Epithelial cell of esophagus (primary cell): ENCODE results near the gene NEDD9.
A peak's percentile ranks its signal among the peaks of the same experiment; 100 is the strongest.

ENCODE experiments used
- DNase-seq: peaks from one replicate; pipeline ENCODE4 v3.0.0; 2010; ENCODE audit warnings: low read depth
- H3K4me3 ChIP-seq: 2 replicates; pipeline ENCODE4 v1.5.1; 2011; ENCODE audit warnings: mild to moderate bottlenecking, low read length, control low read depth
- TF ChIP-seq, protein P1 (sequence below): IDR thresholded peaks from 2 replicates; pipeline ENCODE4 v1.5.1; 2011; ENCODE audit warnings: low read depth, mild to moderate bottlenecking, low read length, control low read depth, inconsistent platforms; ENCODE audit not compliant: insufficient read depth; ENCODE audit errors: missing control alignments

Gene NEDD9, protein sequence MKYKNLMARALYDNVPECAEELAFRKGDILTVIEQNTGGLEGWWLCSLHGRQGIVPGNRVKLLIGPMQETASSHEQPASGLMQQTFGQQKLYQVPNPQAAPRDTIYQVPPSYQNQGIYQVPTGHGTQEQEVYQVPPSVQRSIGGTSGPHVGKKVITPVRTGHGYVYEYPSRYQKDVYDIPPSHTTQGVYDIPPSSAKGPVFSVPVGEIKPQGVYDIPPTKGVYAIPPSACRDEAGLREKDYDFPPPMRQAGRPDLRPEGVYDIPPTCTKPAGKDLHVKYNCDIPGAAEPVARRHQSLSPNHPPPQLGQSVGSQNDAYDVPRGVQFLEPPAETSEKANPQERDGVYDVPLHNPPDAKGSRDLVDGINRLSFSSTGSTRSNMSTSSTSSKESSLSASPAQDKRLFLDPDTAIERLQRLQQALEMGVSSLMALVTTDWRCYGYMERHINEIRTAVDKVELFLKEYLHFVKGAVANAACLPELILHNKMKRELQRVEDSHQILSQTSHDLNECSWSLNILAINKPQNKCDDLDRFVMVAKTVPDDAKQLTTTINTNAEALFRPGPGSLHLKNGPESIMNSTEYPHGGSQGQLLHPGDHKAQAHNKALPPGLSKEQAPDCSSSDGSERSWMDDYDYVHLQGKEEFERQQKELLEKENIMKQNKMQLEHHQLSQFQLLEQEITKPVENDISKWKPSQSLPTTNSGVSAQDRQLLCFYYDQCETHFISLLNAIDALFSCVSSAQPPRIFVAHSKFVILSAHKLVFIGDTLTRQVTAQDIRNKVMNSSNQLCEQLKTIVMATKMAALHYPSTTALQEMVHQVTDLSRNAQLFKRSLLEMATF

DNA sequence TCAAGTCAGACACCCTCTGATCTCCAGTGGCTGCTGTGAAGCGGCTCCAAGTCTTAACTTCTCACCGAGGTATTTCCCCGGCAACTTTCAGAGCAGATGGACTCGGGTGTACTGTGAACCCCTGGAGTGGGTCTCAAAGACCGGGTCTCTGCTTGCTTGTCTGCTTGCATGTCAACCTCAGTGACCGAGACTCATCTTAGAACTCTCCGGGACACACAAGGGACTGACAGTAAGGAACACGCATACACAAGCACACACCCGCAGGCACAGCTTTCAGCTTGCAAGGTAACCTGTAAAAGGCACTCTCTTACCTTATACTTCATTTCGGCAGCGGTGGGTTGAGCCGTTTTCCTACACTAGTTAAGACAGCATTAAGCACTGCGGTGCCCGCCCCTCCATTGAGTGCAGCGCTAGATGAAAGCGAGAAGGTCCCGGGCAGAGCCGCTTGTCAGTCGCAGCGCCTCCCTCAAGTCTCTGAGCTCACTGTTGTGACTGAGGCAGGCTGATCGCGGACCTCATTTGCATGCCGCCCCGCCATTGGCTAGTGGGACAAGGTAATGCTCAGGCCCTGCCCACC is at the start of gene NEDD9:
Gene NEDD9 (minus strand): TSS at position 476 of the 577 bp plus-strand sequence. CDS start 153 bp downstream, at position 323.
- H3K4me3 ChIP-seq, result peak within 1 kb of the TSS; percentile 66
- TF ChIP-seq, protein P1, sequence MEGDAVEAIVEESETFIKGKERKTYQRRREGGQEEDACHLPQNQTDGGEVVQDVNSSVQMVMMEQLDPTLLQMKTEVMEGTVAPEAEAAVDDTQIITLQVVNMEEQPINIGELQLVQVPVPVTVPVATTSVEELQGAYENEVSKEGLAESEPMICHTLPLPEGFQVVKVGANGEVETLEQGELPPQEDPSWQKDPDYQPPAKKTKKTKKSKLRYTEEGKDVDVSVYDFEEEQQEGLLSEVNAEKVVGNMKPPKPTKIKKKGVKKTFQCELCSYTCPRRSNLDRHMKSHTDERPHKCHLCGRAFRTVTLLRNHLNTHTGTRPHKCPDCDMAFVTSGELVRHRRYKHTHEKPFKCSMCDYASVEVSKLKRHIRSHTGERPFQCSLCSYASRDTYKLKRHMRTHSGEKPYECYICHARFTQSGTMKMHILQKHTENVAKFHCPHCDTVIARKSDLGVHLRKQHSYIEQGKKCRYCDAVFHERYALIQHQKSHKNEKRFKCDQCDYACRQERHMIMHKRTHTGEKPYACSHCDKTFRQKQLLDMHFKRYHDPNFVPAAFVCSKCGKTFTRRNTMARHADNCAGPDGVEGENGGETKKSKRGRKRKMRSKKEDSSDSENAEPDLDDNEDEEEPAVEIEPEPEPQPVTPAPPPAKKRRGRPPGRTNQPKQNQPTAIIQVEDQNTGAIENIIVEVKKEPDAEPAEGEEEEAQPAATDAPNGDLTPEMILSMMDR, result no peak
- peak; percentile 98 for DNase-seq

DNA sequence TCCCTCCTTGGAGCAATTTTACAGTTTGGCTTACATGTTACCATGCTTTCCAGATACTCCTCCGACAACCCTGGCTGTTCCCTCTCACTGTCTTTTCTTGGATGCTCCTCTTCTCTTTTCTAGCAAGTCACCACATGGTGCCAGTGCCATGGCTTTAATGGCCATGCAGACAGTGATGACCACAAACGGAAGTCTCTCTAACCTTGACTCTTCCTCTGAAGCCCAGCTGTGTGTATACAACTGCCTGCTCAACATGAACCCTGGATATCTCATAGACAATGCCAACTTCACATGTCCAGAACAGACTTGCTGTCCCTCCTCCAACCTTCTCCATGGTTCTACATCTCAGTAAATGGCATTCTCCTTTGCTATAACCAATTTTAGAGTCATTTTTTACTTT is 49.8 kb upstream of the NEDD9 start:
- no peak overlapping the region for H3K4me3 ChIP-seq
- DNase-seq, result no peak
- TF ChIP-seq, protein P1, result no peak

DNA sequence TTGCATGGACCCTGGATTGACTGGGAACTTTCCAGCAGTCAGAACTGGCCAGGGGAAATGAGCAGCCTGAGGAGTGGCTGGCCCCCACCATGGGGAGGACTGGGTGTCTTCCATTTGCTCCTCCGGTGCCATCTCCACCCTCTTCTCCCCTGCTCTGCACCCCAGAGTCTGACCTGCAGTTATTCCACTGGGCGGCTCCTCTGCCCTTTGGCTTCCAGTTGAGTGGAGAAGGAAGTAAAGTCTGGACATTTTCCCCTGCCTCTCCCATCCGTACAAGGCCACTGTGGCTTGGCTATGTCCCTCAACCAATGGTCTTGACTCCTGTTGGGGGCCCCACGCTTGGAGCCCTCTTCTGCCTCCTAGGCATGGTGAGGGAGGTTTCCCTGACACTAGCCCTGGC is 47.9 kb upstream of the NEDD9 start:
- no peak overlapping the region for H3K4me3 ChIP-seq
- TF ChIP-seq, protein P1, result no peak
- DNase-seq, result no peak

DNA sequence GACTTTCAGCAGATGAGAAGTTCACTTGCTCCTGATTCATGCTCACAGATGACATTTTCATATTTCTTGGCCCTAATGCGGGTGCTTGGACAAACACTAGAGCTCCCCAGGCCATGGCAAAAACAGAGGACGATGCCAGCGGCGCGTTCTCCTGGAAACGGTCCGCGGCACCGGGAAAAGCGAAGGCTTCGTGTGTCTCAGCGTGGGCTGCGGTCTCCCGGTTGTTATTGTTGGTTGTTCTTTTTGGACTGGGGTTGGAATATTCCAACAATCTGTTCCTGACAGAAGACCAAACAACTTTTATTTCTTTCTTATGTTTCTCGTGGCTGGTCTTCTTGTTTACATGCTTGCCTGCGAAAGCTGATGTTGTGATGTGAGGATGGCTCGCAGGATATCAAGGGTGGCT is 46.8 kb upstream of the NEDD9 start:
- H3K4me3 ChIP-seq, result no peak overlapping the region

DNA sequence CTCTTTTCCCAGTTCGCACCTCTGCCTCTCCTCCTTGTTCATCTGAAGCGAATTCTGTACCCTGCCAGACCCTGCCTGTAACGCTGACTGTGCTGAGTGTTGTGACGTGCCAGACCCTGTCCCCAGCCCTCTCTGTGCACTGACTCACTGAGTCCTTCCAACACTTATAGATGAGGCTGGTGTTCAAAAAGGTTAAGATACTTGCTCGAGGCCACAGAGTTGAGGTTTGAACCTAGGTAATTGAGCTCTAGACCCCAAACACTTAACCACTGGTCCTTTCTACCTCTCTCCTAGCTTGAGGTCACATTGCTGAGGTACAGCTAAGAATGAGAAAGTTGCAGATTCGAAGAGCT is 45.7 kb upstream of the NEDD9 start:
- no peak overlapping the region for H3K4me3 ChIP-seq
- TF ChIP-seq, protein P1, result no peak
- DNase-seq, result no peak

More for the DNA sequence above, 46.8 kb upstream of the NEDD9 start:
- DNase-seq, result no peak
- TF ChIP-seq, protein P1, result no peak

DNA sequence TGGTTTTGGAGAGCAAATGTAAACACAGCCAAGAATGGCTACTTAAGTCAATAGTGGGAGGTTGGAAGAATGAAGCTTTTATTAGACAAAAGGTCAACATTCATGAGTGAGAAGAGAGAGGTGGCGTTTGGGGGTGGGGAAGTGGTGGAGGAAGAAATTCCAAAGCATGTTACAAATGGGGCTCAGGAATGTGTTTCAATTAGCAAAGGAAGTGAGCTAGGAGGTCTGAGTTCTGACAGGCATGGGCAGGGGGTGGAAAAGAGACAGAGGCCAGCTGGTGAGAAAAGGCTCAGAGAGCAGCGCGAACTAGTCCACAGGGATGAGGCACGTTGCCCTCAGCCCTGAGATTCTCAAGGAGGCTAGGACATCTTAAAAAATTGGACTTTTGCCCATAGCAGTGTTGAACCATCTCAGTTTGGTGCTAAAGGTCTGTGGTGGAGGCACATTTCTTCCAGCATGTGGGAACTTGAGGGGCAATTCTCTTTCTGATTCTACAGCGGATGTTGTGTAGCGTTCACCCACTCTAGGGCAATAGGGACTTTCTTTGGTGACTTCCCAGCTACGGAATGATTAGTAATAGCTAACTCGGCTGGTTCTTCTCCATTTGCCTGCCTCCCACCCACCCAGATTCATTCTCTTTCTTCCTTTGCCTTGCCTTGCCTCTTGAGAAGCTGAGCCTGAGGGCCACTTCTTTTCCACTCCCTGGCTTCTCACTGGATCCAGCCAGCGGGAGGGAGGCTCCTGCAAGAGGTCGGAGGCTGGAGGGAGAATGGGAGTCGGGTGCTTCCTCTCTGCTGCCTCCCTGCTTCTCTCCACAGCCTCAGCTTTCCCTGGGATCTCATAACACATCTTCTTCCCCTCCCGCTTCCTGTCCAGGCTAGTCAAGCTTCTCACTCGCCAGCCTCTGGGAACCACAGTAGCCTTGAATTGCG is 45.1 kb upstream of the NEDD9 start:
- no peak overlapping the region for H3K4me3 ChIP-seq
- TF ChIP-seq, protein P1, result no peak
- DNase-seq, result peak; percentile 76
